Measurements from ENCODE around the gene RIBC1.

RIBC1 gene

GRCh38 chrX:53433651-53434639 lies 11.3 kb downstream of the RIBC1 start, which contains the start of gene HSD17B10:
TSS of gene HSD17B10 (minus strand) at chrX:53434370. CDS start at chrX:53434345, 25 bp downstream.
- H3K27ac ChIP-seq (ENCODE audit: low read depth, low read length) = peak within 1 kb of the TSS; percentile 37; the same call in 1 of the 2 replicates
- no peak for TF ChIP-seq EZH2phosphoT487 (IDR thresholded peaks at IDR 0.05; ENCODE audit: borderline replicate concordance, low read length)
- TF ChIP-seq, protein P1, sequence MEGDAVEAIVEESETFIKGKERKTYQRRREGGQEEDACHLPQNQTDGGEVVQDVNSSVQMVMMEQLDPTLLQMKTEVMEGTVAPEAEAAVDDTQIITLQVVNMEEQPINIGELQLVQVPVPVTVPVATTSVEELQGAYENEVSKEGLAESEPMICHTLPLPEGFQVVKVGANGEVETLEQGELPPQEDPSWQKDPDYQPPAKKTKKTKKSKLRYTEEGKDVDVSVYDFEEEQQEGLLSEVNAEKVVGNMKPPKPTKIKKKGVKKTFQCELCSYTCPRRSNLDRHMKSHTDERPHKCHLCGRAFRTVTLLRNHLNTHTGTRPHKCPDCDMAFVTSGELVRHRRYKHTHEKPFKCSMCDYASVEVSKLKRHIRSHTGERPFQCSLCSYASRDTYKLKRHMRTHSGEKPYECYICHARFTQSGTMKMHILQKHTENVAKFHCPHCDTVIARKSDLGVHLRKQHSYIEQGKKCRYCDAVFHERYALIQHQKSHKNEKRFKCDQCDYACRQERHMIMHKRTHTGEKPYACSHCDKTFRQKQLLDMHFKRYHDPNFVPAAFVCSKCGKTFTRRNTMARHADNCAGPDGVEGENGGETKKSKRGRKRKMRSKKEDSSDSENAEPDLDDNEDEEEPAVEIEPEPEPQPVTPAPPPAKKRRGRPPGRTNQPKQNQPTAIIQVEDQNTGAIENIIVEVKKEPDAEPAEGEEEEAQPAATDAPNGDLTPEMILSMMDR (IDR thresholded peaks at IDR 0.05; ENCODE audit: low read depth, low read length, poor library complexity, severe bottlenecking) = no peak

GRCh38 chrX:53435997-53436396 lies 13.3 kb downstream of the RIBC1 start:
- Histone ChIP-seq H3K36me3 (ENCODE audit: control insufficient read depth, low read length) (peaks cover 10% of the 10 kb centered on the region), H3K9me3 (ENCODE audit: control insufficient read depth, insufficient read depth, low read length) (no peaks in the 10 kb centered on the region), H3K79me2 (ENCODE audit: control insufficient read depth, low read length) (peaks cover 11% of the 10 kb centered on the region), H3K27ac (ENCODE audit: low read depth, low read length) (no peak overlapping the region), H3F3A (ENCODE audit: control insufficient read depth, insufficient read depth) (no peaks in the 10 kb centered on the region), H3K4me3 (ENCODE audit: low read length) (no peak overlapping the region), H3K4me2 (ENCODE audit: low read length) (no peak overlapping the region), H4K20me1 (ENCODE audit: control insufficient read depth, insufficient read depth, low read depth, low read length) (no peaks in the 10 kb centered on the region), H3K4me1 (ENCODE audit: control insufficient read depth, low read length) (peaks cover 15% of the 10 kb centered on the region), H3K9me2 (replicated peaks; ENCODE audit: control insufficient read depth, low read length) (no peaks in the 10 kb centered on the region), H3K27me3 (ENCODE audit: control insufficient read depth, low read length) (no peaks in the 10 kb centered on the region)
- TF ChIP-seq EZH2phosphoT487 (IDR thresholded peaks at IDR 0.05; ENCODE audit: borderline replicate concordance, low read length) = no peak
- TF ChIP-seq, protein P1 (IDR thresholded peaks at IDR 0.05; ENCODE audit: low read depth, low read length, poor library complexity, severe bottlenecking) = peak; percentile 68

More at GRCh38 chrX:53433651-53434639, 11.3 kb downstream of the RIBC1 start, which contains the start of gene HSD17B10:
- Histone ChIP-seq H3K9me3 (ENCODE audit: control insufficient read depth, insufficient read depth, low read length) (no peaks in the 10 kb centered on the region), H3K27me3 (ENCODE audit: control insufficient read depth, low read length) (no peaks in the 10 kb centered on the region), H3K79me2 (ENCODE audit: control insufficient read depth, low read length) (peaks cover 11% of the 10 kb centered on the region), H3K9me2 (replicated peaks; ENCODE audit: control insufficient read depth, low read length) (no peaks in the 10 kb centered on the region), H3K4me2 (ENCODE audit: low read length) (peak within 1 kb of the TSS; percentile 67), H4K20me1 (ENCODE audit: control insufficient read depth, insufficient read depth, low read depth, low read length) (no peaks in the 10 kb centered on the region), H3F3A (ENCODE audit: control insufficient read depth, insufficient read depth) (no peaks in the 10 kb centered on the region), H3K4me3 (ENCODE audit: low read length) (peak within 1 kb of the TSS; percentile 86), H3K4me1 (ENCODE audit: control insufficient read depth, low read length) (peaks cover 14% of the 10 kb centered on the region), H3K36me3 (ENCODE audit: control insufficient read depth, low read length) (peaks cover 13% of the 10 kb centered on the region)

- no peak for TF ChIP-seq EZH2phosphoT487 (IDR thresholded peaks at IDR 0.05; ENCODE audit: borderline replicate concordance, low read length)
- TF ChIP-seq, protein P1 (IDR thresholded peaks at IDR 0.05; ENCODE audit: low read depth, low read length, poor library complexity, severe bottlenecking) = no peak
- no peaks in the 10 kb centered on the region for H3K9me2 ChIP-seq (replicated peaks; ENCODE audit: control insufficient read depth, low read length)
- no peak overlapping the region for H3K4me2 ChIP-seq (ENCODE audit: low read length)
- H3K4me3 ChIP-seq (ENCODE audit: low read length) = no peak overlapping the region
- H3K36me3 ChIP-seq (ENCODE audit: control insufficient read depth, low read length) = peaks cover under 1% of the 10 kb centered on the region; the same call in 1 of the 2 replicates
- no peaks in the 10 kb centered on the region for H3F3A ChIP-seq (ENCODE audit: control insufficient read depth, insufficient read depth)
- H3K79me2 ChIP-seq (ENCODE audit: control insufficient read depth, low read length) = peaks cover 11% of the 10 kb centered on the region
- no peak overlapping the region for H3K27ac ChIP-seq (ENCODE audit: low read depth, low read length)
- no peaks in the 10 kb centered on the region for H4K20me1 ChIP-seq (ENCODE audit: control insufficient read depth, insufficient read depth, low read depth, low read length)
- H3K9me3 ChIP-seq (ENCODE audit: control insufficient read depth, insufficient read depth, low read length) = no peaks in the 10 kb centered on the region
- peaks cover 22% of the 10 kb centered on the region for H3K4me1 ChIP-seq (ENCODE audit: control insufficient read depth, low read length)
- no peaks in the 10 kb centered on the region for H3K27me3 ChIP-seq (ENCODE audit: control insufficient read depth, low read length)
Observed at GRCh38 chrX:53437206-53437605, 14.5 kb downstream of the RIBC1 start.
